HG03280 (cell line): Measurements from ENCODE around the gene PTPN23.
"Not testable (repeated sequence)": the region's sequence is repeated elsewhere in the genome, so short reads cannot be mapped to it uniquely, and the experiment has no call there.

ENCODE experiments used
- ATAC-seq: cut with Tn5 transposase; IDR thresholded peaks from one replicate; pipeline ENCODE4 v1.9.1; 2021; ENCODE audit warnings: mild to moderate bottlenecking, moderate library complexity; ENCODE audit not compliant: unreplicated experiment

The PTPN23 gene

GRCh38 chr3:47434849-47435248 is 54.0 kb downstream of the PTPN23 start:
- no peak for ATAC-seq

GRCh38 chr3:47436180-47436579 is 55.4 kb downstream of the PTPN23 start:
- ATAC-seq: no peak

GRCh38 chr3:47440131-47440530 is 59.3 kb downstream of the PTPN23 start:
- no peak for ATAC-seq

- ATAC-seq: no peak
Measured at GRCh38 chr3:47441796-47442551, 61.2 kb downstream of the PTPN23 start.

- no peak for ATAC-seq
Measured at GRCh38 chr3:47443611-47443995, 62.8 kb downstream of the PTPN23 start.

GRCh38 chr3:47444103-47444502 is 63.3 kb downstream of the PTPN23 start:
- ATAC-seq: no peak

GRCh38 chr3:47452453-47453215 is 71.8 kb downstream of the PTPN23 start:
- no peak for ATAC-seq

- ATAC-seq: no peak
Measured at GRCh38 chr3:47455806-47456452, 75.1 kb downstream of the PTPN23 start.

- ATAC-seq: no peak
Measured at GRCh38 chr3:47456984-47457383, 76.2 kb downstream of the PTPN23 start.

GRCh38 chr3:47459534-47460085 is 78.8 kb downstream of the PTPN23 start:
- ATAC-seq: not testable (repeated sequence)
